T-helper 2 cell treated with Interferon-gamma antibody and Interleukin-4, amounts not matched to agents 5 μg/mL and 100 μg/mL, for 36 hours (primary cell): Measurements from ENCODE around the gene CPLX3.

Experiments used
- DNase-seq: peaks from one replicate; pipeline ENCODE4 v3.0.0; 2021; ENCODE audit warnings: low spot score
- H3K27ac Mint-ChIP-seq: one replicate; pipeline ENCODE4 v1.8.0; 2021; ENCODE audit warnings: mild to moderate bottlenecking, mixed read lengths
- H3K27me3 Mint-ChIP-seq: one replicate; pipeline ENCODE4 v1.8.0; 2021; ENCODE audit warnings: low read depth, mixed read lengths
- H3K36me3 Mint-ChIP-seq: one replicate; pipeline ENCODE4 v1.8.0; 2021; ENCODE audit warnings: low read depth, mixed read lengths
- H3K4me1 Mint-ChIP-seq: one replicate; pipeline ENCODE4 v1.8.0; 2021; ENCODE audit warnings: low read depth, mixed read lengths
- H3K4me3 Mint-ChIP-seq: one replicate; pipeline ENCODE4 v1.8.0; 2022; ENCODE audit warnings: mild to moderate bottlenecking, moderate library complexity, mixed read lengths
- H3K9me3 Mint-ChIP-seq: one replicate; pipeline ENCODE4 v1.8.0; 2021; ENCODE audit warnings: mixed read lengths

CPLX3 gene

DNA sequence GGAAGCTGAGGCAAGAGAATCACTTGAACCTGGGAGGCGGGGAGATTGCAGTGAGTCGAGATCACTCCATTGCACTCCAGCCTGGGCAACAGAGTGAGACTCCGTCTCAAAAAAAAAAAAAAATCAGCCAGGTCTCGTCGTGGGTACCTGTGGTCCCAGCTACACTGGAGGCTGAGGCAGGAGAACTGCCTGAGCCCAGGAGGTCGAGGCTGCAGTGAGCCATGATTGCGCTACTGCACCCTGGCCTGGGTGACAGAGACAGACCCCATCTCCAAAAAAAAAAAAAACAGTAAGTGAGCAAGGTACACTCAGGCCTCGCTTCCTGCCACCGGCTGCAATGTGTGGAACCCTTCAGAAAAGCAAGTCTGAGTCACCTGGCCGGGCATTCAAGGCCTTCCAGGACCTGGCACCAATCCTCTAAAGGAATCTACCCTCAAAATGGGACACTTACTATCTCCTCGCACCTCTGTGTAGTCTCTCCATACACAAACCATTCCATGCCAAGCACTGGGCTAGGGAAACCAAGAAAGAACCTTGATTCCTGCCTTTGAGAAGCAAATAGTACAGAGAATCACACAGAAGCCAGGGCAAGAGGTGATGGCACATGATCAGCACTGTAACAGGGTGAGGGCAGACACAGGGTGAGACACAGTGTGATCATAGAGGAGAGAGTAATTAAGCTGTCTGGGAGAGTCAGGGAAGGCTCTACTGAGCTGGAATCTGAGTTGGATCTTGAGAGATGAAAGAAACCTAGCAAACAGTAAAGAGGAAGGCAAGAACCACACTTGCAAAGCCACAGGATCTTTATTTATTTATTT is 37.0 kb downstream of the CPLX3 start:
- H3K9me3 Mint-ChIP-seq: peaks cover 7% of the 10 kb centered on the region
- H3K27ac Mint-ChIP-seq: peak overlapping the region; percentile 80
- peak overlapping the region; percentile 16 for H3K4me3 Mint-ChIP-seq
- H3K27me3 Mint-ChIP-seq: no peaks in the 10 kb centered on the region
- DNase-seq: no peak
- peaks cover 44% of the 10 kb centered on the region for H3K4me1 Mint-ChIP-seq
- H3K36me3 Mint-ChIP-seq: peaks cover 36% of the 10 kb centered on the region

DNA sequence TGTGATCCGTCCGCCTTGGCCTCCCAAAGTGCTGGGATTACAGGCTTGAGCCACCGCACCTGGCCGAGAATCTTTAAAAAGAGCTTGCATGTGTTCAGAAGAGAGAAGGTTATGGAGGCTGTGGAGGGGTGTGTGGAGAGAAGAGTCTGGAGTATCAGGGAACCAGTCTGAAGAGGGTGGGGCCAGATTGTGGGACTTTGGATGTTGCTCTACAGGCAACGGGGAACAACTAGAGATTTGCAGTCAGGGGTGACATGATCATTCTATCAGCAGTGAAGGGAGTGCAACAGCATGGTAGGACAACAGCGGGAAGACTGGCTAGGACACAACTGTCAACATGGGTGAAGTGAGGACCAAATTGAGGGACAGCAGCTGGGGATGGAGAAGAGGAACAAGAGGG is 37.9 kb downstream of the CPLX3 start:
- no peaks in the 10 kb centered on the region for H3K27me3 Mint-ChIP-seq
- peak overlapping the region; percentile 58 for H3K27ac Mint-ChIP-seq
- H3K36me3 Mint-ChIP-seq: peaks cover 37% of the 10 kb centered on the region
- peak overlapping the region; percentile 18 for H3K4me3 Mint-ChIP-seq
- DNase-seq: no peak
- H3K9me3 Mint-ChIP-seq: peaks cover 7% of the 10 kb centered on the region
- H3K4me1 Mint-ChIP-seq: peaks cover 44% of the 10 kb centered on the region

DNA sequence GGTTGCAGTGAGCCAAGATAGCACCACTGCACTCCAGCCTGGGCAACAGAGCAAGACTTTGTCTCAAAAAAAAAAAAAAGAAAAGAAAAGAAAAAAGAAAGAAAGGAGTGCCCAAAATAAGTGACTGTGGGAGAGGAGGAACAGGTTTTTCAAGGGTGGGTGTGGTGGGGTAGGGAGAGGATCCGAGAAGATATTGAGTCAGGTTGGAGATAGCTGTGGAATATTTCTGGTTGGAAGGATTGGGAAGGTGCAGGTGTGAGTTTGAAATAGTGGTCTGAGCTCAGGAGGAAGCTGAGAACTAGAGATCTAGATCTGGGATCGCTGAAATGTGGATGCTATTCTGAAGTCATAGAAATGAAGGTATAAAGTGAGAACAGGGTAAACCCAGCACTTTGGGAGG is 38.9 kb downstream of the CPLX3 start:
- no peak for DNase-seq
- H3K36me3 Mint-ChIP-seq: peaks cover 47% of the 10 kb centered on the region
- peaks cover 7% of the 10 kb centered on the region for H3K9me3 Mint-ChIP-seq
- no peaks in the 10 kb centered on the region for H3K27me3 Mint-ChIP-seq
- H3K27ac Mint-ChIP-seq: peak overlapping the region; percentile 72
- H3K4me1 Mint-ChIP-seq: peaks cover 51% of the 10 kb centered on the region
- peak overlapping the region; percentile 60 for H3K4me3 Mint-ChIP-seq

DNA sequence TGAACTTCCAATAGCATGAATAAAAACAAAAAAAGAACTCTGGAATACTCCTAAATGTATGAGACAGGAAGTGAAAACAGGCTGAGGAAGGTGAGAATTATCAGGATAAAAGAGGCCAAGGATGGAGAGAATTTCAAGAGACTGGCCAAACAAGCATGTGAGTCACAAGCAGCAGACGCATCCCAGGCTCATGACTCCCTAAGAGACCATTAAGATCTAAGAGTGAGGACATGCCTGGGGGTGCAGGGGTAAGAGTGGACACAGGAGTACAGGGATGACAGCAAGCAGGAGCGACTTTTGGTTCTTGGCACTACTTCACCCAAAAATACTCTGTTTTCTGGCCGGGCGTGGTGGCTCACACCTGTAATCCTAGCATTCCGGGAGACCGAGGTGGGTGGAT is 39.7 kb downstream of the CPLX3 start:
- DNase-seq: no peak
- Mint-ChIP-seq H3K4me3 (peak overlapping the region; percentile 60), H3K9me3 (peaks cover 7% of the 10 kb centered on the region), H3K4me1 (peaks cover 58% of the 10 kb centered on the region), H3K27me3 (no peaks in the 10 kb centered on the region), H3K27ac (peak overlapping the region; percentile 32), H3K36me3 (peaks cover 55% of the 10 kb centered on the region)

DNA sequence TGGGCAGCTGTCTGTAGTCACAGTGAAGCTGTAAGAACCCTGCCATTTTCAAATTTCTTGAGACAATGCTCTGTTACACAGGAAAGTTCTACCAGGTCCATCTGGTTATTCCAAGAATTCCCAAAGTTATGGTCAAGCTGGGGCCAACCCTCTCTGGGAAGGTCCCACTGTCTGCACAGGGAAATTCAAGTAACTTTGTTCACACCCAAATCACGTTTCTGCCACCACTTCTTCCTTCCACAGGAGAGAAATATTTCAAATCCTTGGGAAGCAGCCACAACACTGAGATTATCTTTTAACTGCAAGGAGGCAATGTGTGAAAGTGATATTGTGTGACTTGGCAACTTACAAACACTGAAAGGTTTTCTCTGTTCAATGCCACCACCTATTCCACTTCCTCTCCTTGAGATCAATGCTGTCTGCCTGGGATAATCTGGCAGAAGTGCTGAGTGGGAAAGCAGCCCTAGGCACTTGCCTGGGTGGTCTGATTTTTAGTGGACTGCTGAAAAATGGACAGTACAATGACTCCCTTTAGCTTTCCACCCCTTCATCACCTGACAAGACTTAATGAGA is 41.1 kb downstream of the CPLX3 start:
- no peaks in the 10 kb centered on the region for H3K27me3 Mint-ChIP-seq
- no peak for DNase-seq
- H3K36me3 Mint-ChIP-seq: peaks cover 59% of the 10 kb centered on the region
- H3K27ac Mint-ChIP-seq: peak overlapping the region; percentile 84
- peaks cover 61% of the 10 kb centered on the region for H3K4me1 Mint-ChIP-seq
- peaks cover 7% of the 10 kb centered on the region for H3K9me3 Mint-ChIP-seq
- H3K4me3 Mint-ChIP-seq: peak overlapping the region; percentile 84

DNA sequence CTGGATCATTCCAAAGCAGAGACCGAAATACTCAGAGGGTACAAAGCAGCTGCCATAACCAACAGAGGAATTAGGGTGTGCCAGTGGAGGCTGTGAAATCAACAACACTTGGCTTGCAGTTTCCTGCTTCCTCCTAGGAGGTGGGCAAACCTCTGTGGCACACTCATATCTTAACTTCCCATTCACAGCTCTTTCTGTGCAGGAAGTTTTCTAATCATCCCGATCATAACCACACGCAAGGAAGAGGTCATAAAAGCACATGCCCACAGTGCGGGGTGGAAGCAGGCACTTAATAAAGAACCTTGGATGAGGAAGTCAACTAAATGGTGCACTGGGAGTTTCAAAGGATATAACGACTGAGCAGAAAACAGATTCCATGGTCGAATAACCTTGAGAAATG is 41.6 kb downstream of the CPLX3 start:
- H3K36me3 Mint-ChIP-seq: peaks cover 63% of the 10 kb centered on the region

DNA sequence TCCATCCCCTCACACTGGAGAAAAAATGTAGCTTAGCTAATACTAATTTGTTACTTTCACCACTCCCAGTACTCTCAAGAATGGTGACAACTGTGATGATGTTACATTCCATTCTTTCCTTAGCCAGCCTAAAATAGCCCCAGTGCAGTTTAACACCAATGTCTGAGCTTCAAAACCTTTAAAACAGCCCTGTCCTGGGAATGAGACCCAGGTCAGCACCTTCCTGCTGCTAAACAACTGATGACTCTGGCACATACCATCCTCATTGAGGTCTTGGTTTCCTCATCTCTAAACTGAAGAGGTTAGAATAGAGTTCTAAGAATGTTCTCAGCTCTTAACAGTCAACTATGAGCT is 42.9 kb downstream of the CPLX3 start:
- peaks cover 7% of the 10 kb centered on the region for H3K9me3 Mint-ChIP-seq
- peaks cover 66% of the 10 kb centered on the region for H3K4me1 Mint-ChIP-seq
- peak overlapping the region; percentile 99 for H3K4me3 Mint-ChIP-seq
- no peaks in the 10 kb centered on the region for H3K27me3 Mint-ChIP-seq
- no peak for DNase-seq
- peak overlapping the region; percentile 94 for H3K27ac Mint-ChIP-seq
- H3K36me3 Mint-ChIP-seq: peaks cover 59% of the 10 kb centered on the region

More for the DNA sequence above, 41.6 kb downstream of the CPLX3 start:
- Mint-ChIP-seq H3K27ac (peak overlapping the region; percentile 84), H3K27me3 (no peaks in the 10 kb centered on the region), H3K4me1 (peaks cover 65% of the 10 kb centered on the region), H3K9me3 (peaks cover 7% of the 10 kb centered on the region), H3K4me3 (peak overlapping the region; percentile 84)
- DNase-seq: no peak

DNA sequence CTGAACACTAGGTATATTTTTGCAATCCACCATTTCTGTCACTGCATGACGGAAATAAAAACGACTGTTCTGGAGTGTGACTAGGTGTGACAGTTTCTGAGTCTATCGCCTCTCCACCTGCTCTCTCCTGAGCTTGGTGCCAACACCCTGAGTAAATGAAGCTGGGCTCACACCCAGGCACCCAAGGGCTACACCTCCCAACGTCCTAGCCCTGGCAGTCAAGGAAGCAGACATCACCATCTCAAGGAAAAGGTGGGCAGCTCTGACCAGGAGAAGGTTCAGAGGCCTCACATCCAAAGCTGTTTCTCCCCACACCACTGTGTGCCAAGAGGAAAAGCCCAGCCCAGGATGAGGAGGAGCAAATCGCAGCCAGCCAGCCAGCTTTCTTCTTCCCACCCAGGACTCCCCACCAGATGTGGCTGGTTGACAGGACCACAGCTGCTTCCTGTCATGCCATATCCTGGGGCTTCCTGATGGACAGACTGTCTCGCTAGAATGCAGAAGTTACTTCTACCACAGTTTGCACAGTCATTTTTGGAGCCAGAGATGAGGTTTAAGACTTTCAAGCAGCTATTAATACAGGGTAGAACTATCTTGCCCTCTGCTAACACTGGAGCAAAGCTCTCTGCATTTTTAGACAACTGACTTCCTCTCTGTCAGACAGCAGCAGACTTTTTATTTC is 43.4 kb downstream of the CPLX3 start:
- Mint-ChIP-seq H3K9me3 (peaks cover 7% of the 10 kb centered on the region), H3K36me3 (peaks cover 55% of the 10 kb centered on the region), H3K27me3 (no peaks in the 10 kb centered on the region), H3K27ac (peak overlapping the region; percentile 94), H3K4me1 (peaks cover 64% of the 10 kb centered on the region), H3K4me3 (peak overlapping the region; percentile 99)
- peak; percentile 63 for DNase-seq

DNA sequence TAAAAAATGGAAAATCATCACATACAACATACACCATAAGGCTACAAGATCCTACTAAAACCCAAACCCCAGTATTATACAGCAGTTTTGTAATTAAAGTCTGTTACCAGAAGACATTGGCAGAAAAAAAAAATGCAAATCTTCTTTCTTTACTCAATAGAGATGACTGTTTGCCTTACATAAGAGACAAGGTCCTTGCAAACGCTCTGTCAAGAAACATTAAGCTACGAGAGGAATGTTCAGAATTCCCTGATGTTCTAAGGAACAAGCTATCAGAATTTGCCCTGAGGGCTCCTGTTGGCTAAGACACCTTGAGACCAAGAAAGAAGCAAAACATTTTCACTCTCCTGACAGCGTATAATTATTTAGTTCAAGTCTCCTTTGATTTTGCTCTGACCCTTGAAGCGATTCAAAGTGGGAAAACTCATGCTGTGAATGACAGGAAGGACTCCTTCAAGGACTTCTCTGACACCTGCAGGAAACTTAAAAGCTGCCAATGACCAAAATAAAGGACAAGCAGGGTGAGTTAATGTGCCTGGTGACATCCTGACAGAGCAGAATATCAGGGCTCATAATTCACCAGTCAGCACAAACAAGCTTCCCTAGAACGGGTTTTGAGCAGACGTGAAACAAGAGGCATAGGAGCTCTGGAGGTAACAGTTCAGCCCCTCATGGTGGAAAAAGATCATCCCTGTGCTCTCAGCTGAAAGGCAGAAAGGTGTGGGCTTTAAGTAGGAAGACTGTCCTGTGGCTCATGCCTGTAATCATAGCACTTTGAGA is 44.2 kb downstream of the CPLX3 start:
- Mint-ChIP-seq H3K4me1 (peaks cover 61% of the 10 kb centered on the region), H3K27ac (peak overlapping the region; percentile 94), H3K36me3 (peaks cover 50% of the 10 kb centered on the region), H3K4me3 (peak overlapping the region; percentile 99), H3K9me3 (peaks cover 7% of the 10 kb centered on the region), H3K27me3 (no peaks in the 10 kb centered on the region)
- no peak for DNase-seq

DNA sequence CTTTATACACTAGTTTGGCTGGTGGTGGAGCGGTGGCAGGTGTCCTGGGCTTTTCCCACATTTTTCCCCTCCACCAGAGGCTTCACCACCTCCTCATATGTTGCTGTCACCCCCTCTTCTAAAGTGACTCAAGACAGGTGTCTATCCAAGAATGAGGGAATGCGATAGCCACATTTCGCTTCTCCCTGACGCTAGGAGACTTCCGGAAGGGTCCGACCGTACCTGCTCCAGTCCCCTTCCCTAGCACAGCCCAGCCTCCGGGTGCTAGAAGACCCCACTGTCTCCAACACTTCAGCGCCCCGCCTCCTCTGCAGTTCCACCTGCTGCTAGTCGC is 46.2 kb downstream of the CPLX3 start:
- Mint-ChIP-seq H3K27me3 (peaks cover 3% of the 10 kb centered on the region), H3K4me1 (peaks cover 46% of the 10 kb centered on the region), H3K36me3 (peaks cover 36% of the 10 kb centered on the region), H3K9me3 (peaks cover 6% of the 10 kb centered on the region), H3K27ac (peak overlapping the region; percentile 92), H3K4me3 (peak overlapping the region; percentile 99)
- no peak for DNase-seq

DNA sequence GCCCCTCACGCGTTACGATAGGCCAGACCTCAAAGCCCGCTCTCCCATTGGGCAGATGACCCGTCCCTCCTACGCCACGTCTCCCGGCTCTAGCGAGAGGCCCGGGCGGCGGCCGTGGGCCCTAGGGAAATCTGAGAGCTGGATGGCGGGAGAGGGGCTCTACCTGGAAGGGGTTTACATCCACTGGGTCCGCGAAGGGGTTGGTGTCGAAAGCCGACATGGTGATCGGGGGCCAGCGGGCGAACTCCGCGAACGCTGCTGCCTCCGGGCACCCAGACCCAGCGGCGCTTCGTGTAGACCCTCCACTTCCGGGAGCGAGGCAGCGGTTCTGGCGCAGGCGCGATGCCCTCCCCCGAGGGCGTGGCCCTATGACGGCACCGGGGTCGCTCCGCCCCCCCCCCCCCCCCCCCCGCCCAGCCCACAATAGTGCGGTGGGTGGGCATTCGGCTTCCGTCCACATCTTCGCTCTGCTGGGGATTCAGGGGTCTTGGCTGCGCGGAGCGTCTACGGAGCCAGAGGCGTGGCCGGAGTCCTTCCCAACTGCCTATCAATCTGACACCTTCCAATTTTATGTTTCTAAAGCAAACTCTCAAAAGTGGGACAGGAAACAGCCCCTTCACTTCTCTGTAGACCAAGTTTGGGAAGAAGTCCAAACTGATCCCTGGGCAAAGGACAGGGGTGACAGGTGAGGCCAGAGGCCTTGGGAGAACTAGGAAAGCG is 46.8 kb downstream of the CPLX3 start, which contains the start of gene SCAMP2:
Gene SCAMP2 (minus strand): TSS at position 330 of the 720 bp plus-strand sequence. CDS start 110 bp downstream, at position 220.
- H3K27me3 Mint-ChIP-seq: peaks cover 3% of the 10 kb centered on the region
- peak within 1 kb of the TSS; percentile 99 for H3K4me3 Mint-ChIP-seq
- peak within 1 kb of the TSS; percentile 92 for H3K27ac Mint-ChIP-seq
- H3K4me1 Mint-ChIP-seq: peaks cover 40% of the 10 kb centered on the region
- peaks cover 1% of the 10 kb centered on the region for H3K9me3 Mint-ChIP-seq
- peaks cover 31% of the 10 kb centered on the region for H3K36me3 Mint-ChIP-seq
- peak; percentile 90 for DNase-seq

DNA sequence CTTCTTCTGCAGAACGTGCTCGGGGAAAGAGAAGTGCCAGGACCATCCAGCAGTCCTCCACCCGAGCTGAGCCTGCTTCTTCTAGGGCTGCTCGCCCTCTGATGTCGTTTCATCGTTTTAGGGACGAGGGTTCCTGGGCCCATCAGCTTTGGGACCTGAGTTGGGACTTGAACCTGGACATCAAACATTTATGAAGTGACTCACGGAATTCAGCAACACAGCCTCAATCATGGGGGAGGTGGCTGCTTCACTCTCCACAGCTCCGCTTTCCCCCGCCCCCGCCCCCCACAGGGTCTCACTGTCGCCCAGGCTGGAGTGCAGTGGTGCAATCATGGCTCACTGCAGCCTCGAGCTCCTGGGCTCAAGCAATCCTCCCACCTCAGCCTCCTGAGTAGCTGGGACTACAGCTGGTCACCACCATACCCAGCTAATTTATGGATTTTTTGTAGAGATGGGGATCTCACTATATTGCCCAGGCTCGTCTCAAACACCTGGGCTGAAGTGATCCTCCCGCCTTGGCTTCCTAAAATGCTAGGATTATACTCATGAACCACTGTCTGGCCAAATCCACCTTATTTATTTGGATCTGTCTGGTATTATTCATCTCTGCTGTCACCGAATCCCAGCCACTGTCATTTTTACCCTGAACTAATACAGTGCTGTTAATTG is 47.5 kb downstream of the CPLX3 start:
- H3K36me3 Mint-ChIP-seq: peaks cover 28% of the 10 kb centered on the region
- H3K4me1 Mint-ChIP-seq: peaks cover 38% of the 10 kb centered on the region
- H3K4me3 Mint-ChIP-seq: peak overlapping the region; percentile 99
- peak overlapping the region; percentile 92 for H3K27ac Mint-ChIP-seq
- no peaks in the 10 kb centered on the region for H3K9me3 Mint-ChIP-seq
- peaks cover 3% of the 10 kb centered on the region for H3K27me3 Mint-ChIP-seq
- no peak for DNase-seq

DNA sequence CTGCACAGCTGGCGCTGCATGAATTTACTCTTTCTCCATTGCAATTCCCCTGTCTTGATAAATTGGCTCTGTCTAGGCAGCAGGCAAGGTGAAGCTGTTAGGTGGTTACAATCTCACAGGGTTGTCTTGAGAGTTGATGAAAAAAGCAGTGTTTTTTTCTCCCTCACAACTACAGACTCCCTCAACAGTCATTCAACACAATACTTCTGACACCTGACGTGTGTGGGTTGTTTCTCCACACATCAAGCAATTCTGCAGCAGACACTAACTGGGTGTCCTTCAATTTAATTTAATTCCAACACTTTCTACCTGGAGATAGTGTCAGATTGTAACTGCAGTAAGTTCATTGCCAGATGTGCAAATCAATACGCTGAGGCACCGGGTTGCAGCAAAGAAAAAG is 51.8 kb downstream of the CPLX3 start:
- Mint-ChIP-seq H3K4me3 (no peak overlapping the region), H3K27ac (no peak overlapping the region), H3K27me3 (peaks cover 3% of the 10 kb centered on the region), H3K9me3 (peaks cover 5% of the 10 kb centered on the region), H3K36me3 (no peaks in the 10 kb centered on the region), H3K4me1 (peaks cover 11% of the 10 kb centered on the region)
- DNase-seq: no peak
